Mucosa of rectum (tissue), 2 donors: Measurements from ENCODE around the gene KCNB1.

ENCODE experiments used
- H3K27ac ChIP-seq, 2 donors: one replicate each; pipeline ENCODE4 v1.7.0; 2013; ENCODE audit warnings: inconsistent platforms in 2 of 2, low read depth in 2 of 2, low read length in 2 of 2
- H3K27me3 ChIP-seq, 2 donors: one replicate each; pipeline ENCODE4 v1.7.0; 2013; ENCODE audit warnings: low read length in 2 of 2; ENCODE audit not compliant: control insufficient read depth in 2 of 2, insufficient read depth in 2 of 2
- H3K36me3 ChIP-seq, 2 donors: one replicate each; pipeline ENCODE4 v1.7.0; 2013; ENCODE audit warnings: low read length in 2 of 2; ENCODE audit not compliant: control insufficient read depth in 2 of 2, insufficient read depth in 2 of 2
- H3K4me1 ChIP-seq, 2 donors: one replicate each; pipeline ENCODE4 v1.7.0; 2013; ENCODE audit warnings: low read length in 2 of 2, mild to moderate bottlenecking in 1 of 2; ENCODE audit not compliant: control insufficient read depth in 2 of 2, insufficient read depth in 2 of 2
- H3K4me3 ChIP-seq, 2 donors: one replicate each; pipeline ENCODE4 v1.7.0; 2013; ENCODE audit warnings: low read length in 2 of 2
- H3K9ac ChIP-seq, 2 donors: one replicate each; pipeline ENCODE4 v1.7.0; 2013; ENCODE audit warnings: low read length in 2 of 2, low read depth in 1 of 2, mild to moderate bottlenecking in 1 of 2
- H3K9me3 ChIP-seq, 2 donors: one replicate each; pipeline ENCODE4 v1.7.0; 2013; ENCODE audit warnings: low read length in 2 of 2; ENCODE audit not compliant: control insufficient read depth in 2 of 2
- donor health status: healthy.
- donor health status: Normal muscosa, but diverticular disease.

KCNB1 gene

GRCh38 chr20:49352751-49353150, 129.7 kb downstream of the KCNB1 start:
- no peaks in the 10 kb centered on the region for H3K9me3 ChIP-seq
- H3K9ac ChIP-seq: no peak overlapping the region
- H3K4me1 ChIP-seq: no peaks in the 10 kb centered on the region
- H3K4me3 ChIP-seq: no peak overlapping the region
- H3K27me3 ChIP-seq: peaks cover under 1 to 2% of the 10 kb centered on the region in 2 donors
- no peak overlapping the region for H3K27ac ChIP-seq
- no peaks in the 10 kb centered on the region for H3K36me3 ChIP-seq

DNA sequence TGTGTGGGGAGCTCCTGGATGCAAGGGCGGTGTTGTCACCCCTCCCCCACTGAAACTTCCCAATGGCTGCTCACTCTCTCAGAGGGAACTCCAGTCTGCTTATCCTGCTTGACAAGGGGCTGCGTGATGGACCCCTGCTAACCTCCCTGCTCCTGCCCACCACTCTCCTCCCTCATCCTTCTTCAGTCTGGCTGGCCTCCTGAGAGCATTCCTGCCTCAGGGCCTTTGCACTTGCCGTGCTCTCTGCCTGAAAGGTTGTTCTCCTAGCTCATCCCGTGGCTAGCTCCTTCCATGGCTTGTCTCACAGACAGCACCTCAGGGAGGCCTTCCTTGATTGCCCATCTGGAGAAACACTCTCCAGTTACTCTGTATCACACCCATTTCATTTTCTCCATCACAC, 130.7 kb downstream of the KCNB1 start:
- no peaks in the 10 kb centered on the region for H3K36me3 ChIP-seq
- no peak overlapping the region for H3K27ac ChIP-seq
- H3K4me3 ChIP-seq: no peak overlapping the region
- no peaks in the 10 kb centered on the region for H3K9me3 ChIP-seq
- H3K27me3 ChIP-seq: peaks cover 2% of the 10 kb centered on the region in 2 donors
- no peak overlapping the region for H3K9ac ChIP-seq
- no peaks in the 10 kb centered on the region for H3K4me1 ChIP-seq

- H3K4me1 ChIP-seq: no peaks in the 10 kb centered on the region
- no peak overlapping the region for H3K9ac ChIP-seq
- H3K36me3 ChIP-seq: no peaks in the 10 kb centered on the region
- peaks cover 2% of the 10 kb centered on the region in 2 donors for H3K27me3 ChIP-seq
- no peak overlapping the region for H3K27ac ChIP-seq
- no peak overlapping the region for H3K4me3 ChIP-seq
- no peaks in the 10 kb centered on the region for H3K9me3 ChIP-seq
Observed at GRCh38 chr20:49349694-49350252, 132.7 kb downstream of the KCNB1 start.

GRCh38 chr20:49349078-49349477, 133.4 kb downstream of the KCNB1 start:
- Histone ChIP-seq H3K9ac (no peak overlapping the region), H3K27ac (no peak overlapping the region), H3K9me3 (no peaks in the 10 kb centered on the region), H3K27me3 (peaks cover 2% of the 10 kb centered on the region in 2 donors), H3K4me1 (no peaks in the 10 kb centered on the region), H3K36me3 (no peaks in the 10 kb centered on the region), H3K4me3 (no peak overlapping the region)

DNA sequence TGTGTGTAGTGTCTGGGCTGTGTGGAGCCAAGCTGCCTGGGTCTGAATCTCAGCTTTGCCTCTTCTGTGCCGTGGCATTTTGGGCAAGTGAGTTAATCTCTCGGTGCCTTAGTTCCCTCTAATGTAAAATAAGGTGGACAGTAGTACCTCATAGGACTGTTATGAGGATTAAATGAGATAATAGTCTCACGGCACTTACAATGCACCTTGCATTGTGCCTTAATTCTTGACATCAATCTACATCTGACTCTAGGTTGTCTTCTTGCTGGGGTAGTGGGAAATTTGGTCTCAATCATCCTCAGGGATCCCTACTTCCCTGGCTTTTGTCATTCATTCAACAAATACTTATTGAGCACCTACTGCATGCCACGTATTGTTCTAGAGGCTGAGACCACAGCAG, 133.9 kb downstream of the KCNB1 start:
- H3K9ac ChIP-seq: no peak overlapping the region
- H3K9me3 ChIP-seq: no peaks in the 10 kb centered on the region
- H3K27ac ChIP-seq: no peak overlapping the region
- no peak overlapping the region for H3K4me3 ChIP-seq
- peaks cover 2 to 5% of the 10 kb centered on the region in 2 donors for H3K27me3 ChIP-seq
- no peaks in the 10 kb centered on the region for H3K36me3 ChIP-seq
- no peaks in the 10 kb centered on the region for H3K4me1 ChIP-seq

DNA sequence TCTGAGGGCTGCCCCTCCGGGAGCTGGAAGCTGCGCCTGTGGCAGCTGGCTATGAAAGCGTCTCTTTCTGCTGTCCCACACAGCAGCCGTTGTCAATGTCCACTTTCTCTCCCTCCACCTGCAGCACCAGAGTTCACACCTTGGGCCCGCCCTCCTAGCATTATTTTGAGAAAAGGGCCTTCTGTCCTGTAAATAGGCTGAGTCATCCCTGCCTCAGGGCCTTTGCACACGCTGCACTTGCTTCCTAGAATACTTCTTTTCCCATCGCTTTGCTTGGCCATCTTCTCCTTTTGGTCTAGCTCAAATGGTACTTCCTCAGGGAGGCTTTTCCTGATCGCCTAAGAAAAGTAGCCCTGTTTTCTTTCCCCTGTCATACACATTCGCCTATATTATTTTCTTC, 135.3 kb downstream of the KCNB1 start:
- Histone ChIP-seq H3K27me3 (peaks cover 3 to 4% of the 10 kb centered on the region in 2 donors), H3K27ac (no peak overlapping the region), H3K4me1 (no peaks in the 10 kb centered on the region), H3K36me3 (no peaks in the 10 kb centered on the region), H3K9me3 (no peaks in the 10 kb centered on the region), H3K4me3 (no peak overlapping the region), H3K9ac (no peak overlapping the region)

- Histone ChIP-seq H3K27ac (no peak overlapping the region), H3K4me1 (no peaks in the 10 kb centered on the region), H3K9me3 (no peaks in the 10 kb centered on the region), H3K27me3 (peaks cover 3 to 4% of the 10 kb centered on the region in 2 donors), H3K36me3 (no peaks in the 10 kb centered on the region), H3K4me3 (no peak overlapping the region), H3K9ac (no peak overlapping the region)
Observed at GRCh38 chr20:49346682-49347081, 135.8 kb downstream of the KCNB1 start.

DNA sequence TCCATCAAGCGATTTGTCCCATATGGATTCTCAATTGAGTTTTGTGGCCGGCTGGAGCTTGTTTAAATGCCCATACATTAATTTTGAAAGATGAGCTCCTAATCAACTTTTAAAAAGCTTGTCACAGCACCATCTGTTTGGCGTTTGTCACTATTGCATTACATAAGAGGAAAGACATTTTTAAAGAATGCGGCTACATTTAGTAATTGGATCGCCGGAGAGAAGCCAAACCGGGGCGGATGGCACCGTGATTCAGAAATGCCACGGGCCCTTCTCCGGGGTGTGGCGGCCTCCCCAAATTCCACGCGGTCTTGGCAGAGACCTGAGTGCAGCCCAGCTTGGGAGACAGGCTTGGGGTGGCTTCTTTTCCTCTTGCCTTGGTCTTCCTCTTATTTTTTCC, 136.9 kb downstream of the KCNB1 start:
- H3K9ac ChIP-seq: no peak overlapping the region
- H3K27ac ChIP-seq: peak overlapping the region in 1 of 2 donors; percentile 21
- no peaks in the 10 kb centered on the region for H3K36me3 ChIP-seq
- no peak overlapping the region for H3K4me3 ChIP-seq
- H3K27me3 ChIP-seq: peaks cover 3 to 4% of the 10 kb centered on the region in 2 donors
- no peaks in the 10 kb centered on the region for H3K9me3 ChIP-seq
- H3K4me1 ChIP-seq: no peaks in the 10 kb centered on the region

DNA sequence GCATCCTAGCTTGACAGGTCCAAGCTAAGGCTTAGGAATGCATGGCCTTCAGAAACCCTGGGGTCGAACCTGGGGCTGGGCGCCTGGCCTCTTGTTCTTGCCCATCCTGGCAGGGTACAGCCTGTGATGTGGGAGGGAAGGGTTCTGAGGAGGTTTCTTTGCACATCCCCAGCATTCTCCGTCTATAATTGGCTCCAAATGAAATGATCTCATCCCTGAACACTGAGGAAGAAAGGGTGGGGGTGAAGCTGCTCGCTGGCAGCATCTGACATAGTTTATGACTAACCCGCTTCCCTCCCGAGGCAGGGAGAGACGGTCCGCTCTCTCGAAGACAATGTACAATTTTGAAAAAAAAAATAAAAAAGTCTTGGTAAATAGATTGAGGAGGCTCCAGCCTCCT, 137.5 kb downstream of the KCNB1 start:
- Histone ChIP-seq H3K27ac (peak overlapping the region in 1 of 2 donors; percentile 21), H3K9ac (no peak overlapping the region), H3K4me1 (no peaks in the 10 kb centered on the region)

GRCh38 chr20:49344140-49344539, 138.3 kb downstream of the KCNB1 start:
- Histone ChIP-seq H3K36me3 (no peaks in the 10 kb centered on the region), H3K27me3 (peaks cover 3 to 4% of the 10 kb centered on the region in 2 donors), H3K4me1 (no peaks in the 10 kb centered on the region), H3K4me3 (no peak overlapping the region), H3K9ac (no peak overlapping the region), H3K9me3 (no peaks in the 10 kb centered on the region), H3K27ac (no peak overlapping the region)

More for the DNA sequence above, 137.5 kb downstream of the KCNB1 start:
- Histone ChIP-seq H3K9me3 (no peaks in the 10 kb centered on the region), H3K4me3 (no peak overlapping the region), H3K27me3 (peaks cover 3 to 4% of the 10 kb centered on the region in 2 donors), H3K36me3 (no peaks in the 10 kb centered on the region)

GRCh38 chr20:49343246-49343645, 139.2 kb downstream of the KCNB1 start:
- H3K27ac ChIP-seq: no peak overlapping the region

More at GRCh38 chr20:49343246-49343645, 139.2 kb downstream of the KCNB1 start:
- no peaks in the 10 kb centered on the region for H3K36me3 ChIP-seq
- H3K9ac ChIP-seq: no peak overlapping the region
- H3K9me3 ChIP-seq: no peaks in the 10 kb centered on the region
- no peak overlapping the region for H3K4me3 ChIP-seq
- H3K27me3 ChIP-seq: peaks cover 3 to 4% of the 10 kb centered on the region in 2 donors
- H3K4me1 ChIP-seq: no peaks in the 10 kb centered on the region
